GM20000 (cell line): ENCODE measurements around the gene ANKRD11.

ENCODE experiments used
- DNase-seq: peaks from one replicate; pipeline ENCODE4 v3.0.0; 2012; ENCODE audit warnings: low spot score
- TF ChIP-seq, protein P1 (sequence below): IDR thresholded peaks from 2 replicates; pipeline ENCODE4 v1.5.1; 2012; ENCODE audit warnings: mild to moderate bottlenecking, control low read depth; ENCODE audit errors: extremely low read depth, missing control alignments

Gene ANKRD11

DNA sequence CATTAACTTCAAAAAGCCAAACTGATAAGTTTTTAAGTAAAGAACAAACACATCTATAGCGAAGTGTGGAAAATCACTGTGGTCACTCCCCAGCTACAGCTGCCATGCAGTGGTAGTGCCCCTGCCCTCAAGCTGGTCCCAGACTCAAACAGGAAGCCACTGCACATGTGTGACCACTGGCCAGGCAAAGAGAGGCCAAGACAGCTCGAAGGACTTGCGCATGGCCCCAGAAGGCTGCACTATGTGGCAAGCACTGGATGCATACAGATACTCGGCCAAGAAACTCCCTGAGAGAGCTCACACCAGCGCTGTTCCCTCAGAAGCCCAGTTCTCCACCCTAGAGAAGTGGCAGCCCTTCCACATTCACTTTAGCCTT, 82.4 kb downstream of the ANKRD11 start:
- no peak for DNase-seq
- TF ChIP-seq, protein P1, sequence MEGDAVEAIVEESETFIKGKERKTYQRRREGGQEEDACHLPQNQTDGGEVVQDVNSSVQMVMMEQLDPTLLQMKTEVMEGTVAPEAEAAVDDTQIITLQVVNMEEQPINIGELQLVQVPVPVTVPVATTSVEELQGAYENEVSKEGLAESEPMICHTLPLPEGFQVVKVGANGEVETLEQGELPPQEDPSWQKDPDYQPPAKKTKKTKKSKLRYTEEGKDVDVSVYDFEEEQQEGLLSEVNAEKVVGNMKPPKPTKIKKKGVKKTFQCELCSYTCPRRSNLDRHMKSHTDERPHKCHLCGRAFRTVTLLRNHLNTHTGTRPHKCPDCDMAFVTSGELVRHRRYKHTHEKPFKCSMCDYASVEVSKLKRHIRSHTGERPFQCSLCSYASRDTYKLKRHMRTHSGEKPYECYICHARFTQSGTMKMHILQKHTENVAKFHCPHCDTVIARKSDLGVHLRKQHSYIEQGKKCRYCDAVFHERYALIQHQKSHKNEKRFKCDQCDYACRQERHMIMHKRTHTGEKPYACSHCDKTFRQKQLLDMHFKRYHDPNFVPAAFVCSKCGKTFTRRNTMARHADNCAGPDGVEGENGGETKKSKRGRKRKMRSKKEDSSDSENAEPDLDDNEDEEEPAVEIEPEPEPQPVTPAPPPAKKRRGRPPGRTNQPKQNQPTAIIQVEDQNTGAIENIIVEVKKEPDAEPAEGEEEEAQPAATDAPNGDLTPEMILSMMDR = no peak

DNA sequence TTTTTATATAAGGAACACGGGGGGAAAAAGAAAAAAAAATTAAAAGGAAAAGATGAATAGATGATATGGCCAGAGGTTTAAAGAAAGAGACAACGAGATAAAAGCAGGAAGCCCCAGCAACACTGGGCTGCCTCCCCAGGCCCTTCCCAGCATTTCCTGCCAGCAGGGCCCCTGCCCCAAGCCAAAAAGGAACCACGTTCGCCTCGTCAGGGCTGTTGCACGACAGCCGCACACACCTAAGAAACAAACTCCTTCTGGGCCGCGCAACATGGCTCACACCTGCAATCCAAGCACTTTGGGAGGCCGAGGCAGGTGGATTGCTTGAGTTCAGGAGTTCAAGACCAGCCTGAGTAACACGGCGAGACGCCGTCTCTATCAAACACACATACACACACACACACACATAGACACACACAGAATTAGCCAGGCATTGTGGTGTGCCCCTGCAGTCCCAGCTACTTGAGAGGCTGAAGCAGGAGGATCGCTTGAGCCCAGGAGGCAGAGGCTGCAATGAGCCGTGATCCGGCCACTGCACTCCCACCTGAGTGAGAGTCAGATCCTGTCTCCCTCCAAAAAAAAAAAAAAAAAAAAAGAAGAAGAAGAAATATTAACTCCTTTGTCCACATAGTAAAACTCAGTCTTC, 83.0 kb downstream of the ANKRD11 start:
- no peak for DNase-seq
- TF ChIP-seq, protein P1 = no peak

DNA sequence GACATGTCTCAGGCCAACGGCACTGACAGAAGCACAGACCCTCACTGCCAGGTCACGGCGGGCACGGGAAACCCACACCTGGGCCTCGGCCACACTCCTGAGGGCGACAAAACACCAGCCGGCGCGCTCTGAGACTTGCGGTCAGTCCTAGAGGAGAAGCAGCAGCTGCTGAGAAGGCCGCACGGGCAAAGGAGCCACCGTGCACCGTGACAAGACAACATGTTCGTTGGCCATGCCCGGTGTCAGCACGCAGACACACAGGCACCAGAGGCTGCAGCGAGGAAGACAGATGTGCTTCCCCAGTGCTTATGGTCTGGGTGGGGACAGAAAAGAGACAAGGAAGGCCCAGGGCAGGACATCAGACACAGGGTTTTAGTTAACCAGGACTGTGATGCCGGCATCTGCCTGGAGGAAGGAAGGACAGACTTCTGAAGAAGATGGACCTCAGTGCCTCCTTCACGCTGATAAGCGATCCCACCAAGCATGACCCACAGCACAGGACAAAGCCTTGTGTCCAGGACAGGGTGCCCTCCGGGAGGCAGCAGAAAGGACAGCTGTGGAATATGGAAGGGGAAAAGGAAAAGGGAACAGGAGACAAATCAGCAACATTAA, 84.0 kb downstream of the ANKRD11 start:
- TF ChIP-seq, protein P1 = no peak
- no peak for DNase-seq

DNA sequence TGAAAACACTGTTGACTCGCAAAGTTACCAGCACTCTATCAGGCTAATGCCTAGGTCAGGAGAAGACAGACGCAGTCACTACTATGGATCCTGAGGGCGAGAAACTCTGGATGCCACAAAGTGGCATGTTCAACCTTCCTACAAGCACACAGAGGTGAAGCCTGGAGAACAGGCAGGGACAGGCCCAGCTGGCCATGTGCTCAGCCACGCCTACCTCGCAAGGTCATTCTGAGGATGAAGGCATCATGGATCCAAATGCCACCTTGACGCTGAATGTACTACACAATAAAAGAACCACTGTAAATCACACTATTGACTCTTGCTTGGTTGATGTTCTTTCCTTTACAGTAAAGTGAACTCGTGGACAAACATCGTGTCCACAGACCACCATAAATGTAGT, 85.8 kb downstream of the ANKRD11 start:
- TF ChIP-seq, protein P1 = no peak
- no peak for DNase-seq

DNA sequence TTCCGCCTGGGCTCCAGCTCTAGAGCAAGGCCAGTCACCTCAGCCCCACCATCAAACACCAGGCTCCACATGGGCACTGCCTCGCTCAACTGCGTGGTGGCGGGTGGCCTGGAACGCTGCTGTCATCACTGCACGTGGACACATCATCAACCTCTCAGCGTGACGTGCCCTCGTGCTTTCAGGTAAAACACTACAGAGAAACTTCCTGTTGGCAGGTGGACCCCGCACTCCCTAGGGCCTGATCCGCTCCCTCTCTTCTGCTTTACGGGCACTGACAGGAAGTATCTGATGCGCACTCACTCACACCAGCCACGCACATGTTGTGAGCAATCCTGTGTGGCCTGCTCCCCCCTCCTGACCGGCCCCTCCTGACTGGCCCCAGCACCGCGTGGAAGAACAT, 87.4 kb downstream of the ANKRD11 start:
- DNase-seq = no peak
- TF ChIP-seq, protein P1 = no peak

DNA sequence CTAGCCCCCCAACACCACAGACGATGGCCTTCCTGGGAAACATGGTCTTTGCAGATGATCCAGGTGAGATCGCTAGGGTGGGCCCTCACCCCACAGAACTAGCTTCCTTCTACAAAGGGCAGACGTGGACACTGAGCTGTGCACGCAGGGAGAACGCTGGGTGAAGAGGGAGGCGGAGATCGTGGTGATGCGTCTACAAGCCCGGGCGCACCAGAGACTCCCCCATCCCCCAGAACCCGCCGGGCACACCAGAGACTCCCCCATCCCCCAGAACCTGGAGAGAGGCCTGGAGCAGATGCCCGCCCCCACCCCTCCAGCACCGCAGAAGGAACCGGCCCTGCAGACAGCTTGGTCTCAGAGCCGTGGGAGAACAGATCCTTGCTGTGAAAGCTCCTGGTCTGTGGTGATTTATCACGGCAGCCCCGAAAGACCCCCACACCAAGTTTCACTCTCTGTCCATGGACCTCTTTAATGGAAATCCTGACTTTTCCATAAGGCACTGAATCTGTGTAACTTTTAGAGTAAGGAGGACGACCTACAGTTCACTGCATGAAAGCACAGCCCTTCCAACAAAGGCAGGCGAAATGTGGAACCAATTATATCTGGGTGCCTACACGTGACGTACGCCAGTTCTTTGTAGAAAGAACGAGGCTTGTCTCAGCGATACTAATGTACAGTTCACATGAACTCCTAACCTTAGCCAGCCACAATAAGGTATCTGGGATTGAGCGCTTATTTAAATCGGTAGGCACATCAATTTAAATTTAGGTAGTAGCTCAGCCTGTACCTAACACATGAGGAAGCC, 88.5 kb downstream of the ANKRD11 start:
- TF ChIP-seq, protein P1 = no peak
- no peak for DNase-seq

DNA sequence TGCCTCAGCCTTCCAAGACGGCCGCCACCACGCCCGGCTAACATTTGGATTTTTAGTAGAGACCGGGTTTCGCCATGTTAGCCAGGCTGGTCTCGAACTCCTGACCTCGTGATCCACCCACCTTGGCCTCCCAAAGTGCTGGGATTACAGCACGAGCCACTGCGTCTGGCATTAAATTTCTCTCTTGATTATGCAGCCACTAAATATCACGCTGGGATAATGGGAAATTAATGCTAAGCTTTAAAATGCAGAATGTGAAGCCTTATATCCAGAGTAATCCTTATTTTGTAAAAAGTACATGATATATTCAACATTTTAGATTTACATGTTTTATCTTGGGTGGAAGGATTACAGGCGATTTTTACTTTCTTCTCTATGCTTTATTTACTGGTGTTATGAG, 89.2 kb downstream of the ANKRD11 start:
- TF ChIP-seq, protein P1 = no peak
- no peak for DNase-seq
